Cardiac fibroblast (primary cell): ENCODE data around the gene PMPCA.

ENCODE experiments used
- DNase-seq, 2 donors: peaks; one replicate each; pipeline versions ENCODE4 v3.0.0 to v3.0.0-alpha.2; 2010; ENCODE audit warnings: low read depth in 2 of 2
- H3K4me3 ChIP-seq, 2 donors: replicated peaks in 1 of 2; 1 replicate in 1 of 2; 2 replicates in 1 of 2; pipeline ENCODE4 v1.5.1; 2011; ENCODE audit warnings: low read depth in 2 of 2, low read length in 2 of 2, mild to moderate bottlenecking in 2 of 2, moderate library complexity in 1 of 2
- TF ChIP-seq, protein P1 (sequence below): IDR thresholded peaks from one replicate; pipeline ENCODE4 v1.5.1; 2011; ENCODE audit warnings: low read depth, mild to moderate bottlenecking, low read length, inconsistent platforms

The PMPCA gene

DNA sequence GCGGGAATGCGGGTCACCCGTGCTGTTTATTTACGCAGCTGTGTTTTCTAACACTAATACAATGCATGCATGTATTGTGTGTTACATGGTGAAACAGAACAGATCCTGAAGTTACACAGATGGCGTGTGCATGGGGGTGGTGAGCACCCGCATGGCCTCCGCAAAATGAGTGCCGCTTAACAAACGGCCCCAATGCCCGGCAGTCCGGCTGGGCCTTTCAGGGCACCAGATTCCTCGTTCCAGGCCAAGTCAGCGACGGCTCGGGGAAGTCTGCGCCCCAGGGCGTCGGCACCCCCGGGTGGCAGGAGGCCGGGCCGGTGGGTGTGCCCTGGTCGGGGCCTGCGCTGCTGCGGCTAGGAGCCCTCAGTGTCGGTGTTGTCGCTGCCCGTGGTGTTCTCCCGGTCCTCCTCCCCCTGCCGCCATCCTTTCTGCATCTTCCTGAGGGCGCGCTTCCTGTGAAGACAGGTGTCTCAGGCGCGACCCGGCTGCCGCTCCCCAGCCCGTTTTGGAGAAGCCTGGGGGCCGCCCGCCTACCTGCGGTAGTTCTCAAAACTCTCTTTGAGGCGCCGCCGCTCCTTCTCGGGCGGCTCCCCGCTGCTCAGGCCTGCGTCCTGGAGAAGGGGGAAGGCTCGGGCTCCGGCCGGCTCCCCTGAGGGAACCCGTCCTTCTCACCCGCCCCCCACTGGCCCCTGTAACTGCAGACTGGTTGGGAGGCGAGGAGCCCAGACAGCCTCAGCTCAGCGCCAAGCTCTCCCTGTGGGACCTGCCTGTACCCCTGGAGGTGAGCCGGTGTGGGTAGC, 46.3 kb upstream of the PMPCA start:
- no peak overlapping the region for H3K4me3 ChIP-seq
- DNase-seq = no peak
- TF ChIP-seq, protein P1, sequence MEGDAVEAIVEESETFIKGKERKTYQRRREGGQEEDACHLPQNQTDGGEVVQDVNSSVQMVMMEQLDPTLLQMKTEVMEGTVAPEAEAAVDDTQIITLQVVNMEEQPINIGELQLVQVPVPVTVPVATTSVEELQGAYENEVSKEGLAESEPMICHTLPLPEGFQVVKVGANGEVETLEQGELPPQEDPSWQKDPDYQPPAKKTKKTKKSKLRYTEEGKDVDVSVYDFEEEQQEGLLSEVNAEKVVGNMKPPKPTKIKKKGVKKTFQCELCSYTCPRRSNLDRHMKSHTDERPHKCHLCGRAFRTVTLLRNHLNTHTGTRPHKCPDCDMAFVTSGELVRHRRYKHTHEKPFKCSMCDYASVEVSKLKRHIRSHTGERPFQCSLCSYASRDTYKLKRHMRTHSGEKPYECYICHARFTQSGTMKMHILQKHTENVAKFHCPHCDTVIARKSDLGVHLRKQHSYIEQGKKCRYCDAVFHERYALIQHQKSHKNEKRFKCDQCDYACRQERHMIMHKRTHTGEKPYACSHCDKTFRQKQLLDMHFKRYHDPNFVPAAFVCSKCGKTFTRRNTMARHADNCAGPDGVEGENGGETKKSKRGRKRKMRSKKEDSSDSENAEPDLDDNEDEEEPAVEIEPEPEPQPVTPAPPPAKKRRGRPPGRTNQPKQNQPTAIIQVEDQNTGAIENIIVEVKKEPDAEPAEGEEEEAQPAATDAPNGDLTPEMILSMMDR = no peak

DNA sequence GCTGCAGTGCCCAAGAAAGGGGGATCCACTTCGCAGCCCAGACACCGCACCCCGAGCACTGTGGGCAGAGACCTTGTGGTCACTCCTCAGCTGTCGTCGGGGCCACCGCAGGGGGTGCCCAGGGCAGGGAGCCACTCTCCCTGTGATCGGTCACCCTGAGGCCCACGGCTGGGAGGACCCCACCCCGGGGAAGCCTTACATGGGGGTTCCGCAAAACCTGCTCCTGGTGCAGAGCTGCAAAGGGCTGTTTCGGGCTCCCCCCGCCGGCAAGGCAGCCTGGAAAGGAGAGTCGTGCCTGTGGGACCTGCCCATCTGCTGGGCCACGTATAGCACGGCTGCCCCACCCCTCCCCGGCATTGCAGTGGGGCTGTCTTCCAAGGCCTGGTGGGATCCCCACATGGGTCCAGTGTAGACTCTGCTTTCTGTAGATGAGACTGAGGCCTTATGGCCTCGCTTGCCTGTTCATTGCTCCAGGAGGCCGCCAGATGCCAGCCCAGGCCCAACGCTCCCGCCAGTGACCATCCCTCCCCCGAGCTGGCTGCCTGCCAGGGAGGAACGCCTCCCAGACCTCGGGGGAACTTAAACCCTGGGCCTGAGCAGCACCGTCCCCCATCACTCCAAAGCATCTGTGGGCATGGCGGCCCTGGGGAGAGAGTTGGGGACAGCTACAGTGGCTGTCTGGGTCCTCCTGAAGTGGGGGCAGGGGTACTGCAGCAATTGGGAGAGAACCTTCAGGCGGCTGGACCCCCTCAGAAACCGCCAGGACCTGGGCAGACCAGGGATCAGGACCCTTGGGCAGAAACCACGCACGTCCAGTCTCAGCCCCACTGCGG, 45.3 kb upstream of the PMPCA start:
- DNase-seq = no peak
- TF ChIP-seq, protein P1 = no peak
- H3K4me3 ChIP-seq = no peak overlapping the region

GRCh38 chr9:136365775-136366222, 44.7 kb upstream of the PMPCA start:
- TF ChIP-seq, protein P1 = no peak
- no peak overlapping the region for H3K4me3 ChIP-seq
- no peak for DNase-seq

GRCh38 chr9:136366826-136367225, 43.6 kb upstream of the PMPCA start:
- H3K4me3 ChIP-seq = no peak overlapping the region
- DNase-seq = no peak
- TF ChIP-seq, protein P1 = no peak

DNA sequence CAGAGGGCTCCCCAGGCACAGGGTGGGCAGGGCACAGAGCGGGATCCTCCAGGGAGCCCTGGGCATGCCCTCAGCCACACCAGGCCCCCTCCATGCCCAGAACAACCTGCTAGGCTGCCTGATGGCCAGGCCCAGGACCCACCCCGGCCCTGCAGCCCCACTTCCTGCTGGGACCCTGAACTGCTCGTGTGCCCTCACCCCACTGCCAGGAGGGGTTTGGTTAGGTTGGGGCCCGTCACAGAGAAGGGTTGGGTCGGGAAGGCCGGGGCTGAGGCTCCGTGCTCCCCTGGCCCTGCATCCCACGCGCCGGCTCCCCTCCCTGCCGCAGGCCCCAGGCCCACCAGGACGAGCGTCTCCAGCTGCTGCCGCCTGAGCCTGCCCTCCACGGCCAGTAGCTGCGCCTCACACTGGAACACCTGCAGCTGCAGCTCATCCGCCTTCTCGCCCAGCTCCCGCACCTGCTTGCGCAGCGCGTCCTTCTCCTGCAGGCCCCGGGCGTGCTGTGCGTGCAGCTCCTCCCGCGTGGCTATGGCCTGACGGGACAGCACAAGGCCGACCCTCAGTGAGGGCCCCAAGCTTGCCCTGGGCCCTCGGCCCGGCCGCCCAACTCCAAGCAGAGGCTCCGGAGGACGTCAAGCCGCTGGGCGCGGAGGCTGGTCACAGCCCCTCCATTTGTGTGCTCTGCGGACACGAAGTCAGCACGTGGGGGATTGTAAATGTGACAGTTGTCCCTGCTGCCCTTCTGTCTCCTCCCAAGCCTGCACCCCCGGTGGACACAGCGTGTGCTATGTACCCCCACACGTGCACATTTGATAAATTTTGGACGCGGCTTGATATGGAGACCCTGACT, 42.9 kb upstream of the PMPCA start:
- TF ChIP-seq, protein P1 = no peak
- H3K4me3 ChIP-seq = no peak overlapping the region
- no peak for DNase-seq

DNA sequence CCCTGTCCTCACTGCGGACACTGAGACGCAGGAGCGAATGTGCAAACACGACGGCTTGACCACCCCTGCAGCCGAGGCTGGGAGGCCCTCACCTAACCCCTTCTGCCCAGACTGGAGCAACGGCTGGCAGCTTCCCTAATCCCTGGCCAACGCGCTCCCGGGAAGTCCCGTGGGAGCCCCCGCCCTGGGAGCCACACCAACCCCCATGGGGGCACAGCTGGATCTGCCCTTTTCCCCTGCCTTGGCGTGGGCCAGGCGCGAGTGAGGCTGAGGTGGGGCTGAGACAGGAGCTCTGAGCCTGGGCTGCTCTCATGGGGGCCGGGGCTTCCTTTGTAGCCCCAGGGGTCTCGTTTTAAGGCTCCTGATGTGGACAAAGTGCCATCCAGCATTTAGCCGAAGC, 42.3 kb upstream of the PMPCA start:
- TF ChIP-seq, protein P1 = no peak
- no peak overlapping the region for H3K4me3 ChIP-seq
- no peak for DNase-seq
